A549 (cell line): ENCODE results near the gene ZFHX3. TPM values are rescaled to one million over a fixed set of nuclear protein-coding genes. Genes with fewer than 3 reads are reported as not detected.
A peak's percentile ranks its signal among the peaks of the same experiment; 100 is the strongest.

Source experiments
- ATAC-seq, 2 experiments: fragments of 200-7000 bp in 1 of 2; fragments of >200 bp in 1 of 2; cut with Nextera tagmentation in 1 of 2; cut with Tn5 transposase in 1 of 2; 3 replicates each; pipeline versions ENCODE4 v1.8.0 to v1.9.1; 2018 to 2020; ENCODE audit warnings: mild to moderate bottlenecking in 1 of 2, moderate library complexity in 1 of 2
- CTCF ChIA-PET: fragments of 300-600 bp; sonication (Branson Sonifier 250); formaldehyde crosslinking; extraction: SDS; loops from one replicate; lab custom pipeline; 2021; ENCODE audit warnings: antibody characterized with exemption, inconsistent platforms; lab: Yijun Ruan, JAX
- POLR2A ChIA-PET: fragments of 350-600 bp; formaldehyde crosslinking; extraction: SDS; loops from one replicate; lab custom pipeline; 2021; ENCODE audit warnings: antibody characterized with exemption, inconsistent platforms; lab: Yijun Ruan, JAX
- DNase-seq, 2 experiments: peaks; one replicate each; pipeline versions ENCODE4 v3.0.0 to v3.0.0-alpha.2; 2011 to 2016; ENCODE audit warnings: low read depth in 1 of 2, low spot score in 1 of 2
- FAIRE-seq: peaks from 2 replicates; lab custom pipeline; 2011; peaks lifted over from hg19 to GRCh38; lab: Jason Lieb, UNC
- H3K27ac ChIP-seq, 2 experiments: fragments of >200 bp; sonication (Bioruptor Twin); formaldehyde crosslinking; 3 replicates each; pipeline ENCODE4 v1.5.1; 2016 to 2017
- H3K4me1 ChIP-seq: fragments of >200 bp; sonication (Bioruptor Twin); formaldehyde crosslinking; 3 replicates; pipeline ENCODE4 v1.6.1; 2016
- H3K4me2 ChIP-seq: fragments of >200 bp; sonication (Bioruptor Twin); formaldehyde crosslinking; 3 replicates; pipeline ENCODE4 v1.6.1; 2016
- H3K4me3 ChIP-seq: fragments of >200 bp; sonication (Bioruptor Twin); formaldehyde crosslinking; 3 replicates; pipeline ENCODE4 v1.5.1; 2016
- H3K9me3 ChIP-seq: fragments of >200 bp; sonication (Bioruptor Twin); formaldehyde crosslinking; 3 replicates; pipeline ENCODE4 v1.6.1; 2016
- BHLHE40 ChIP-seq: IDR thresholded peaks from 2 replicates; pipeline ENCODE4 v1.6.1; 2012; ENCODE audit warnings: low read depth, low read length, inconsistent platforms
- CBX8 ChIP-seq: fragments of 200-600 bp; sonication (generic); IDR thresholded peaks from 2 replicates; pipeline ENCODE4 v1.6.1; 2016
- CEBPB ChIP-seq, 2 experiments: fragments of >200 bp in 1 of 2; sonication (Bioruptor Twin) in 1 of 2; formaldehyde crosslinking in 1 of 2; IDR thresholded peaks; 2 replicates each; pipeline ENCODE4 v1.6.1; 2012 to 2016
- CHD2 ChIP-seq: fragments of 150-350 bp; IDR thresholded peaks from 2 replicates; pipeline ENCODE4 v1.6.1; 2014; ENCODE audit warnings: low read length; ENCODE audit not compliant: partially characterized antibody
- CHD4 ChIP-seq: fragments of 200-600 bp; sonication (generic); IDR thresholded peaks from 2 replicates; pipeline ENCODE4 v1.6.1; 2016; ENCODE audit warnings: antibody characterized with exemption, mild to moderate bottlenecking, borderline replicate concordance
- EHMT2 ChIP-seq: fragments of 200-600 bp; sonication (generic); IDR thresholded peaks from 2 replicates; pipeline ENCODE4 v1.6.1; 2016; ENCODE audit warnings: antibody characterized with exemption, low read depth, mild to moderate bottlenecking, moderate library complexity
- ESRRA ChIP-seq: fragments of 150-350 bp; IDR thresholded peaks from 2 replicates; pipeline ENCODE4 v1.6.1; 2014; ENCODE audit warnings: mild to moderate bottlenecking, low read length, borderline replicate concordance
- FOSB ChIP-seq: fragments of 250-450 bp; sonication (Bioruptor Pico); IDR thresholded peaks from 2 replicates; pipeline ENCODE4 v1.5.0; 2020; ENCODE audit warnings: mild to moderate bottlenecking, moderate library complexity
- FOSL2 ChIP-seq, 2 experiments: fragments of 450-650 bp in 1 of 2; fragments of >200 bp in 1 of 2; sonication (Bioruptor Twin) in 1 of 2; formaldehyde crosslinking; IDR thresholded peaks; 2 replicates each; pipeline versions ENCODE4 v1.5.0 to v1.6.1; 2016 to 2020; ENCODE audit warnings: mild to moderate bottlenecking in 1 of 2, moderate library complexity in 1 of 2
- FOXS1 ChIP-seq: fragments of 250-450 bp; sonication (Bioruptor Pico); IDR thresholded peaks from 2 replicates; pipeline ENCODE4 v1.5.0; 2020; ENCODE audit warnings: mild to moderate bottlenecking, moderate library complexity
- GATA3 ChIP-seq: IDR thresholded peaks from 2 replicates; pipeline ENCODE4 v1.6.1; 2012; ENCODE audit warnings: borderline replicate concordance
- JUN ChIP-seq, 2 experiments: fragments of >200 bp; sonication (Bioruptor Twin); formaldehyde crosslinking; IDR thresholded peaks; 2 replicates in 1 of 2; 3 replicates in 1 of 2; pipeline ENCODE4 v1.6.1; 2016 to 2017
- JUNB ChIP-seq: fragments of >200 bp; sonication (Bioruptor Twin); formaldehyde crosslinking; IDR thresholded peaks from 2 replicates; pipeline ENCODE4 v1.6.1; 2016
- KDM1A ChIP-seq: fragments of 200-600 bp; sonication (generic); IDR thresholded peaks from 2 replicates; pipeline ENCODE4 v1.6.1; 2016; ENCODE audit warnings: low read depth, mild to moderate bottlenecking
- NPAS2 ChIP-seq: fragments of 250-450 bp; sonication (Bioruptor Pico); IDR thresholded peaks from 2 replicates; pipeline ENCODE4 v1.8.0; 2022; ENCODE audit warnings: mild to moderate bottlenecking, moderate library complexity, borderline replicate concordance
- NR3C1 ChIP-seq: fragments of >200 bp; sonication (Bioruptor Twin); formaldehyde crosslinking; IDR thresholded peaks from 3 replicates; pipeline ENCODE4 v1.6.1; 2017
- POLR2A ChIP-seq: IDR thresholded peaks from 2 replicates; pipeline ENCODE4 v1.6.1; 2012; ENCODE audit warnings: mild to moderate bottlenecking, low read length
- RAD21 ChIP-seq, 2 experiments: fragments of >200 bp in 1 of 2; sonication (Bioruptor Twin) in 1 of 2; formaldehyde crosslinking in 1 of 2; IDR thresholded peaks in 1 of 2; conservative IDR thresholded peaks in 1 of 2; 2 replicates in 1 of 2; 3 replicates in 1 of 2; pipeline ENCODE4 v1.6.1; 2012 to 2018; ENCODE audit warnings: inconsistent platforms in 1 of 2
- SMC3 ChIP-seq: fragments of >200 bp; sonication (Bioruptor Twin); formaldehyde crosslinking; IDR thresholded peaks from 3 replicates; pipeline ENCODE4 v1.6.1; 2018; ENCODE audit warnings: inconsistent platforms
- SREBF2 ChIP-seq: fragments of 450-650 bp; IDR thresholded peaks from 2 replicates; pipeline ENCODE4 v1.6.1; 2014; ENCODE audit warnings: mild to moderate bottlenecking, moderate library complexity
- TFCP2L1 ChIP-seq: fragments of 250-450 bp; sonication (Bioruptor Pico); IDR thresholded peaks from 2 replicates; pipeline ENCODE4 v1.5.0; 2021; ENCODE audit warnings: mild to moderate bottlenecking
- TP53 ChIP-seq: fragments of 250-450 bp; sonication (Bioruptor Pico); IDR thresholded peaks from 2 replicates; pipeline ENCODE4 v1.5.0; 2021; ENCODE audit warnings: mild to moderate bottlenecking, moderate library complexity
- ZFP36 ChIP-seq: fragments of 450-650 bp; IDR thresholded peaks from 2 replicates; pipeline ENCODE4 v1.6.1; 2014; ENCODE audit warnings: borderline replicate concordance; ENCODE audit not compliant: partially characterized antibody
- ZNF302 ChIP-seq: fragments of 250-450 bp; sonication (Bioruptor Pico); IDR thresholded peaks from 2 replicates; pipeline ENCODE4 v1.9.0; 2021; ENCODE audit warnings: inconsistent platforms, mild to moderate bottlenecking, moderate library complexity
- ZSCAN20 ChIP-seq: fragments of 250-450 bp; sonication (Bioruptor Pico); IDR thresholded peaks from 2 replicates; pipeline ENCODE4 v1.8.0; 2022; ENCODE audit warnings: mild to moderate bottlenecking, moderate library complexity
- WGBS: methylation state at CpG from one replicate; pipeline ENCODE4 v1.1.6; 2017; ENCODE audit errors: missing lambda C conversion rate; 5-methylcytosine and 5-hydroxymethylcytosine counted together
- polyA plus RNA-seq, 4 experiments: library from polyadenylated mRNA; depleted of rRNA in 3 of 4; stranded (reverse); fragments of >200 nt; fragmentation: RNase III in 1 of 4; extraction: RNeasy Plus Mini Kit Qiagen cat#74134 plus additional on column Dnase treatment in 1 of 4; gene quantifications; 2 replicates in 3 of 4; 3 replicates in 1 of 4; pipeline ENCODE4 v1.2.3, GENCODE V29; 2011 to 2017
- TF ChIP-seq, protein P1 (sequence below): IDR thresholded peaks from 2 replicates; pipeline ENCODE4 v1.6.1; 2012; ENCODE audit warnings: low read depth, borderline replicate concordance
- TF ChIP-seq, protein P2 (sequence below): fragments of 250-450 bp; sonication (Bioruptor Pico); IDR thresholded peaks from 2 replicates; pipeline ENCODE4 v1.5.0; 2020; ENCODE audit warnings: low read depth, mild to moderate bottlenecking, moderate library complexity
- TF ChIP-seq, protein P3 (sequence below): fragments of >200 bp; sonication (Bioruptor Twin); formaldehyde crosslinking; IDR thresholded peaks from 3 replicates; pipeline ENCODE4 v1.5.1; 2016
- TF ChIP-seq, protein P4 (sequence below): fragments of 250-450 bp; sonication (Bioruptor Pico); IDR thresholded peaks from 2 replicates; pipeline ENCODE4 v1.5.0; 2021; ENCODE audit warnings: mild to moderate bottlenecking, moderate library complexity, borderline replicate concordance
- TF ChIP-seq, protein P5 (sequence below): IDR thresholded peaks from 2 replicates; pipeline ENCODE4 v1.6.1; 2012

Gene ZFHX3
- polyA plus RNA-seq, 2 of the 4 experiments (the other 2 are of a cell fraction): 3.9 to 6.5 TPM

DNA sequence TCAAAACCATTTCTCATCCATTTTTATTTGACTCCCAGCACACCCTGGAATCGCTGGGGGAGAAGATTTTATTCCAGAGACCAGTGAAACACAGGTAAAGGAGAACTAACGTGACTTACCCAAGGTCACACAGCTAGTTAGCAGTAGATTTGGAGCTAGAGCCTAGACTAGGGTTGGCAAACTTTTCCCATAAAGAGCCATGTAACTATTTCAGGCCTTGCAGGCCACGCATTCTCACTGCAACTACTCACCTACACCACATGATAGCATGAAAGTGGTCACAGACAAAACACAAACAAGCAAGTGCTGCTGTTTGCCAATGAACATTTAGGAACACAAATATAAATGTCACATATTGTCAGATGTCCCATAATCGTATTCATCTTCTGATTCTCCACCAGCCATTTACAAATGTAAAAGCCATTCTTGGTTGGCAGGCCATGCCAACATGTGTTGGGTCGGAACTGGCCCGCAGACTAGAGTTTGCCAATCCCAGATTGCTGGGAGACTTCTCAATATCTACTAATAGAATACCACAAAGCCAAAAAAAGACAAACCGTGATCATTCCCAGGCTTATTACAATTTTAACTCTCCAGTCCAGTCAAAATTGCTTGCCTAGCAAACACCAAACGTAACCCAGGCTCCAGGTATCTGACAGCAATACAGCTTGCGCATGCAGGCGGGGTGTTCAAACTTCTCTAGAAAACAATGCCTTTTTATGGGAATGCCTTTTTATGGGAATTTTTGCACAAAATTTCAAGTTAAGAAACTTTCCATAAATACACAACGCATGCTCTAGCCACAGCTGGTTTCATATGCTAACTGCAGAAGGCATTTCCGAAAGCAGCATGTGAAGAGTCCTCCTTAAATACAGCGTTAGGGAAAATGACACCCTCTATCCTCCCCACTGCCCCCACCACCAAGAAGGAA lies 20.9 kb downstream of the ZFHX3 start:
- no peak for TF ChIP-seq FOSL2 (IDR thresholded peaks at IDR 0.05)
- no peak for TF ChIP-seq FOSL2 (CRISPR knock-in tag; IDR thresholded peaks at IDR 0.05)
- TF ChIP-seq KDM1A: no peak
- TF ChIP-seq, protein P1, sequence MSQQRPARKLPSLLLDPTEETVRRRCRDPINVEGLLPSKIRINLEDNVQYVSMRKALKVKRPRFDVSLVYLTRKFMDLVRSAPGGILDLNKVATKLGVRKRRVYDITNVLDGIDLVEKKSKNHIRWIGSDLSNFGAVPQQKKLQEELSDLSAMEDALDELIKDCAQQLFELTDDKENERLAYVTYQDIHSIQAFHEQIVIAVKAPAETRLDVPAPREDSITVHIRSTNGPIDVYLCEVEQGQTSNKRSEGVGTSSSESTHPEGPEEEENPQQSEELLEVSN: no peak
- no peak for TF ChIP-seq GATA3
- no peak for TF ChIP-seq NPAS2 (CRISPR knock-in tag)
- no peak for TF ChIP-seq BHLHE40
- no peak for TF ChIP-seq ZFP36
- TF ChIP-seq FOXS1: no peak
- no peak for TF ChIP-seq CHD2
- TF ChIP-seq RAD21 (conservative IDR thresholded peaks at IDR 0.05 in 1 of 2, IDR thresholded peaks at IDR 0.05 in 1 of 2): no peak
- no peak for TF ChIP-seq TFCP2L1 (CRISPR knock-in tag)
- TF ChIP-seq ZNF302 (CRISPR knock-in tag): no peak
- TF ChIP-seq EHMT2: no peak
- TF ChIP-seq JUNB: no peak
- no peak for TF ChIP-seq CEBPB (IDR thresholded peaks at IDR 0.05)
- TF ChIP-seq, protein P2, sequence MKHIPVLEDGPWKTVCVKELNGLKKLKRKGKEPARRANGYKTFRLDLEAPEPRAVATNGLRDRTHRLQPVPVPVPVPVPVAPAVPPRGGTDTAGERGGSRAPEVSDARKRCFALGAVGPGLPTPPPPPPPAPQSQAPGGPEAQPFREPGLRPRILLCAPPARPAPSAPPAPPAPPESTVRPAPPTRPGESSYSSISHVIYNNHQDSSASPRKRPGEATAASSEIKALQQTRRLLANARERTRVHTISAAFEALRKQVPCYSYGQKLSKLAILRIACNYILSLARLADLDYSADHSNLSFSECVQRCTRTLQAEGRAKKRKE: no peak
- TF ChIP-seq ZSCAN20 (CRISPR knock-in tag): no peak
- TF ChIP-seq SREBF2: no peak
- DNase-seq (no peak), ATAC-seq (no peak), FAIRE-seq (no peak)
- Histone ChIP-seq H3K9me3 (no peaks in the 10 kb centered on the region), H3K27ac (no peak overlapping the region), H3K4me2 (no peak overlapping the region), H3K4me3 (no peak overlapping the region), H3K4me1 (peaks cover 49% of the 10 kb centered on the region)
- POLR2A ChIA-PET: interaction anchor here (1.4 kb wide), 1 partner anchor 21 kb away, joined by 4 read pairs; the partner anchor contains the start of gene ZFHX3
- CTCF ChIA-PET: interaction anchor here (0.6 kb wide), 1 partner anchor 524 kb away, joined by 3 read pairs; no protein-coding TSS in a partner anchor
- 86% methylated on average over 13 of the region's 13 CpGs for WGBS

DNA sequence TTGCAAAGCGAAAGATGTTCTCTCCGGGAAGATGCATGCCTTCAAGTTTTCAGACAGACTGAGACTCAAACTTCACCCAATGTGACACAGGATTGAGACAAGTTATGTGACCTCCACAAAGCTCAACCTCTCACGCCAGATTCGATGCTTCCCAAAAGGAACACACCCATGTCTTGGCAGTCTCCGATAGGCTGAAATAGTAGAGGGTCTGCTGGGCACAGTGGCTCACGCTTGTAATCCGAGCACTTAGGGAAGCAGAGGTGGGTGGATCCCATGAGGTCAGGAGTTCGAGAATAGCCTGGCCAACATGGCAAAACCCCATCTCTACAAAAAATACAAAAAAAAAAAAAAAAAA lies 22.1 kb downstream of the ZFHX3 start:
- Histone ChIP-seq H3K4me2 (no peak overlapping the region; the same call in 2 of the 3 replicates), H3K27ac (peak overlapping the region in 1 of 2 experiments; percentile 58; a peak in 2 of 6 replicates), H3K4me1 (peaks cover 57% of the 10 kb centered on the region), H3K9me3 (no peaks in the 10 kb centered on the region), H3K4me3 (no peak overlapping the region)
- ChIA-PET CTCF (no interaction called here), POLR2A (interaction anchor here (1.4 kb wide), 1 partner anchor 22 kb away, joined by 4 read pairs; the partner anchor contains the start of gene ZFHX3)
- FAIRE-seq (peak; percentile 28), ATAC-seq (no peak), DNase-seq (no peak)
- TF ChIP-seq FOSB (CRISPR knock-in tag) (no peak), RAD21 (conservative IDR thresholded peaks at IDR 0.05 in 1 of 2, IDR thresholded peaks at IDR 0.05 in 1 of 2) (no peak), TFCP2L1 (CRISPR knock-in tag) (no peak), KDM1A (no peak), GATA3 (no peak), ZSCAN20 (CRISPR knock-in tag) (no peak), SMC3 (no peak), ESRRA (no peak), TP53 (CRISPR knock-in tag) (no peak), CBX8 (no peak), NR3C1 (no peak), JUN (IDR thresholded peaks at IDR 0.05) (no peak), POLR2A (no peak), CEBPB (IDR thresholded peaks at IDR 0.05) (no peak), CHD4 (no peak)
- TF ChIP-seq, protein P3, sequence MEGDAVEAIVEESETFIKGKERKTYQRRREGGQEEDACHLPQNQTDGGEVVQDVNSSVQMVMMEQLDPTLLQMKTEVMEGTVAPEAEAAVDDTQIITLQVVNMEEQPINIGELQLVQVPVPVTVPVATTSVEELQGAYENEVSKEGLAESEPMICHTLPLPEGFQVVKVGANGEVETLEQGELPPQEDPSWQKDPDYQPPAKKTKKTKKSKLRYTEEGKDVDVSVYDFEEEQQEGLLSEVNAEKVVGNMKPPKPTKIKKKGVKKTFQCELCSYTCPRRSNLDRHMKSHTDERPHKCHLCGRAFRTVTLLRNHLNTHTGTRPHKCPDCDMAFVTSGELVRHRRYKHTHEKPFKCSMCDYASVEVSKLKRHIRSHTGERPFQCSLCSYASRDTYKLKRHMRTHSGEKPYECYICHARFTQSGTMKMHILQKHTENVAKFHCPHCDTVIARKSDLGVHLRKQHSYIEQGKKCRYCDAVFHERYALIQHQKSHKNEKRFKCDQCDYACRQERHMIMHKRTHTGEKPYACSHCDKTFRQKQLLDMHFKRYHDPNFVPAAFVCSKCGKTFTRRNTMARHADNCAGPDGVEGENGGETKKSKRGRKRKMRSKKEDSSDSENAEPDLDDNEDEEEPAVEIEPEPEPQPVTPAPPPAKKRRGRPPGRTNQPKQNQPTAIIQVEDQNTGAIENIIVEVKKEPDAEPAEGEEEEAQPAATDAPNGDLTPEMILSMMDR: no peak
- TF ChIP-seq, protein P4, sequence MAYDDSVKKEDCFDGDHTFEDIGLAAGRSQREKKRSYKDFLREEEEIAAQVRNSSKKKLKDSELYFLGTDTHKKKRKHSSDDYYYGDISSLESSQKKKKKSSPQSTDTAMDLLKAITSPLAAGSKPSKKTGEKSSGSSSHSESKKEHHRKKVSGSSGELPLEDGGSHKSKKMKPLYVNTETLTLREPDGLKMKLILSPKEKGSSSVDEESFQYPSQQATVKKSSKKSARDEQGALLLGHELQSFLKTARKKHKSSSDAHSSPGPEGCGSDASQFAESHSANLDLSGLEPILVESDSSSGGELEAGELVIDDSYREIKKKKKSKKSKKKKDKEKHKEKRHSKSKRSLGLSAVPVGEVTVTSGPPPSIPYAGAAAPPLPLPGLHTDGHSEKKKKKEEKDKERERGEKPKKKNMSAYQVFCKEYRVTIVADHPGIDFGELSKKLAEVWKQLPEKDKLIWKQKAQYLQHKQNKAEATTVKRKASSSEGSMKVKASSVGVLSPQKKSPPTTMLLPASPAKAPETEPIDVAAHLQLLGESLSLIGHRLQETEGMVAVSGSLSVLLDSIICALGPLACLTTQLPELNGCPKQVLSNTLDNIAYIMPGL (CRISPR knock-in tag): no peak
- TF ChIP-seq, protein P1: no peak
- TF ChIP-seq, protein P2: no peak
- TF ChIP-seq, protein P5, sequence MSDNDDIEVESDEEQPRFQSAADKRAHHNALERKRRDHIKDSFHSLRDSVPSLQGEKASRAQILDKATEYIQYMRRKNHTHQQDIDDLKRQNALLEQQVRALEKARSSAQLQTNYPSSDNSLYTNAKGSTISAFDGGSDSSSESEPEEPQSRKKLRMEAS: no peak
- WGBS: 91% methylated on average over 8 of the region's 8 CpGs
